K562 (cell line): ENCODE measurements around the gene CDC14B. TPM values are rescaled to one million over a fixed set of nuclear protein-coding genes. Genes with fewer than 3 reads are reported as not detected.

Experiments used
- ZBTB40 ChIP-seq, 2 experiments: fragments of 450-650 bp in 1 of 2; sonication (generic) in 1 of 2; formaldehyde crosslinking in 1 of 2; IDR thresholded peaks; 2 replicates each; pipeline versions ENCODE4 v1.7.1 to v1.9.0; 2016 to 2022; ENCODE audit warnings: inconsistent platforms in 1 of 2, mild to moderate bottlenecking in 1 of 2, missing genetic modification reagents in 1 of 2
- polyA plus RNA-seq, 8 experiments: library from polyadenylated mRNA; depleted of rRNA in 4 of 8; stranded (reverse) in 5 of 8; unstranded in 3 of 8; fragments of >200 nt; fragmentation: Nextera tagmentation in 2 of 8; fragmentation: Illumina TruSeq in 1 of 8; extraction: Ambion mirVana in 2 of 8; extraction: Trizol in 1 of 8; gene quantifications; 2 replicates each; pipeline versions ENCODE4 v1.2.1 to v1.2.3, GENCODE V29; 2011 to 2014; ENCODE audit warnings: inconsistent platforms in 1 of 8, missing spikeins in 1 of 8
- total RNA-seq, 7 experiments: library from RNA; depleted of rRNA in 6 of 7; stranded (reverse); fragments of >200 nt in 6 of 7; fragmentation: Illumina TruSeq in 2 of 7; extraction: Trizol in 2 of 7; gene quantifications; 2 replicates each; pipeline versions ENCODE4 v1.2.1 to v1.2.3, GENCODE V29; 2011 to 2021; ENCODE audit warnings: low replicate concordance in 1 of 7

CDC14B gene
- total and polyA plus RNA-seq, 9 of the 15 experiments (the other 6 are each of a cell fraction or from before 2014, with no cell fraction given), result 1.4 to 6.0 (median 3.8) TPM

GRCh38 chr9:96605328-96605727, 14.3 kb downstream of the CDC14B start (continued):
- TF ChIP-seq ZBTB40 (IDR thresholded peaks at IDR 0.05) (no peak), ZBTB40 (CRISPR knock-in tag; IDR thresholded peaks at IDR 0.05) (no peak)
